CD8-positive, alpha-beta memory T cell (primary cell): ENCODE measurements around the gene AUTS2. TPM values are rescaled to one million over a fixed set of nuclear protein-coding genes. Genes with fewer than 3 reads are reported as not detected.
A peak's percentile ranks its signal among the peaks of the same experiment; 100 is the strongest.

Experiments
- CTCF ChIA-PET: fragments of 350-600 bp; sonication (Branson Sonifier 250); formaldehyde crosslinking; loops from one replicate; lab custom pipeline; 2021; ENCODE audit warnings: antibody characterized with exemption; lab: Charles Lee
- POLR2A ChIA-PET: fragments of 350-600 bp; sonication (Branson Sonifier 250); formaldehyde crosslinking; loops from one replicate; lab custom pipeline; 2021; ENCODE audit warnings: antibody characterized with exemption; lab: Charles Lee
- DNase-seq, 5 donors: peaks; one replicate each; pipeline versions ENCODE4 v3.0.0 to v3.0.0-alpha.2; 2020 to 2022; ENCODE audit warnings: mixed read lengths in 1 of 5
- H3K27ac ChIP-seq: one replicate; pipeline ENCODE4 v1.7.0; 2013; ENCODE audit warnings: low read depth, mild to moderate bottlenecking, low read length, moderate library complexity
- H3K27me3 ChIP-seq: 2 replicates; pipeline ENCODE4 v1.7.0; 2013; ENCODE audit warnings: low read length, mild to moderate bottlenecking; ENCODE audit not compliant: insufficient read depth, poor library complexity, severe bottlenecking
- H3K36me3 ChIP-seq: 2 replicates; pipeline ENCODE4 v1.7.0; 2013; ENCODE audit warnings: mild to moderate bottlenecking, low read length, moderate library complexity; ENCODE audit not compliant: insufficient read depth
- H3K4me1 ChIP-seq: 2 replicates; pipeline ENCODE4 v1.7.0; 2013; ENCODE audit warnings: mild to moderate bottlenecking, low read length, moderate library complexity; ENCODE audit not compliant: insufficient read depth
- H3K4me3 ChIP-seq: 2 replicates; pipeline ENCODE4 v1.7.0; 2013; ENCODE audit warnings: mild to moderate bottlenecking, low read length
- H3K9me3 ChIP-seq: 2 replicates; pipeline ENCODE4 v1.7.0; 2013; ENCODE audit warnings: mild to moderate bottlenecking, low read length
- H3K27ac Mint-ChIP-seq, 8 donors: one replicate each; pipeline ENCODE4 v1.8.0; 2020 to 2021; ENCODE audit warnings: mixed read lengths in 8 of 8, mild to moderate bottlenecking in 6 of 8, inconsistent platforms in 3 of 8, moderate library complexity in 3 of 8
- H3K27me3 Mint-ChIP-seq, 2 donors: one replicate each; pipeline ENCODE4 v1.8.0; 2020 to 2021; ENCODE audit warnings: mixed read lengths in 2 of 2, mild to moderate bottlenecking in 1 of 2, moderate library complexity in 1 of 2
- H3K36me3 Mint-ChIP-seq, 3 donors: one replicate each; pipeline ENCODE4 v1.8.0; 2020 to 2021; ENCODE audit warnings: mixed read lengths in 3 of 3, inconsistent platforms in 1 of 3, mild to moderate bottlenecking in 1 of 3
- H3K4me1 Mint-ChIP-seq, 3 donors: one replicate each; pipeline ENCODE4 v1.8.0; 2020 to 2021; ENCODE audit warnings: mixed read lengths in 3 of 3, inconsistent platforms in 1 of 3, mild to moderate bottlenecking in 1 of 3
- H3K4me3 Mint-ChIP-seq, 7 donors: one replicate each; pipeline ENCODE4 v1.8.0; 2020 to 2021; ENCODE audit warnings: mixed read lengths in 7 of 7, mild to moderate bottlenecking in 6 of 7, moderate library complexity in 4 of 7, inconsistent platforms in 2 of 7
- H3K9me3 Mint-ChIP-seq, 5 donors: one replicate each; pipeline ENCODE4 v1.8.0; 2020 to 2022; ENCODE audit warnings: mixed read lengths in 5 of 5, mild to moderate bottlenecking in 3 of 5, moderate library complexity in 2 of 5, inconsistent platforms in 1 of 5
- polyA plus RNA-seq: library from polyadenylated mRNA; unstranded; fragments of 300-500 nt; fragmentation: Illumina TruSeq; gene quantifications from one replicate; pipeline ENCODE4 v1.2.3, GENCODE V29; 2021
- total RNA-seq, 2 experiments: library from RNA; stranded (reverse); gene quantifications; one replicate each; pipeline ENCODE4 v1.2.3, GENCODE V29; 2021

Gene AUTS2
- total and polyA plus RNA-seq, 3 experiments from 2014 or later: 4.4 to 9.9 (median 5.3) TPM

GRCh38 chr7:70336536-70336935 is 738.3 kb downstream of the AUTS2 start:
- H3K4me3 Mint-ChIP-seq: peak overlapping the region in 5 of 7 donors; percentile 0 to 38 (median 8)
- CTCF ChIA-PET: no interaction called here

GRCh38 chr7:70338015-70338414 is 739.7 kb downstream of the AUTS2 start:
- no peaks in the 10 kb centered on the region for H3K4me1 ChIP-seq
- peaks cover 0 to 1% of the 10 kb centered on the region in 2 donors for H3K27me3 Mint-ChIP-seq
- H3K36me3 Mint-ChIP-seq: peaks cover 0 to 2% (median 2%) of the 10 kb centered on the region in 3 donors
- H3K27me3 ChIP-seq: no peaks in the 10 kb centered on the region
- no peaks in the 10 kb centered on the region for H3K9me3 ChIP-seq
- H3K4me3 ChIP-seq: no peak overlapping the region
- H3K9me3 Mint-ChIP-seq: peaks cover 0 to 1% (median 0%) of the 10 kb centered on the region in 5 donors
- H3K27ac ChIP-seq: no peak overlapping the region
- H3K36me3 ChIP-seq: no peaks in the 10 kb centered on the region
- POLR2A ChIA-PET: no interaction called here
- CTCF ChIA-PET: no interaction called here
- no peak for DNase-seq
- H3K27ac Mint-ChIP-seq: no peak overlapping the region
- H3K4me3 Mint-ChIP-seq: no peak overlapping the region
- peaks cover 28 to 36% (median 32%) of the 10 kb centered on the region in 3 donors for H3K4me1 Mint-ChIP-seq

More at GRCh38 chr7:70336536-70336935, 738.3 kb downstream of the AUTS2 start:
- H3K27me3 Mint-ChIP-seq: peaks cover 0 to 1% of the 10 kb centered on the region in 2 donors
- Histone ChIP-seq H3K9me3 (no peaks in the 10 kb centered on the region), H3K4me1 (no peaks in the 10 kb centered on the region), H3K4me3 (no peak overlapping the region), H3K36me3 (no peaks in the 10 kb centered on the region), H3K27ac (no peak overlapping the region), H3K27me3 (no peaks in the 10 kb centered on the region)
- POLR2A ChIA-PET: no interaction called here
- peaks cover 0 to 3% (median 0%) of the 10 kb centered on the region in 5 donors for H3K9me3 Mint-ChIP-seq
- no peak for DNase-seq
- peak overlapping the region in 1 of 8 donors; percentile 42 for H3K27ac Mint-ChIP-seq
- peaks cover 28 to 36% (median 32%) of the 10 kb centered on the region in 3 donors for H3K4me1 Mint-ChIP-seq
- peaks cover 0 to 6% (median 0%) of the 10 kb centered on the region in 3 donors for H3K36me3 Mint-ChIP-seq

- Histone ChIP-seq H3K27ac (no peak overlapping the region), H3K9me3 (no peaks in the 10 kb centered on the region), H3K36me3 (no peaks in the 10 kb centered on the region), H3K27me3 (no peaks in the 10 kb centered on the region), H3K4me1 (no peaks in the 10 kb centered on the region), H3K4me3 (no peak overlapping the region)
- Mint-ChIP-seq H3K27me3 (peaks cover 0 to under 1% of the 10 kb centered on the region in 2 donors), H3K9me3 (no peaks in the 10 kb centered on the region), H3K36me3 (peaks cover 0 to 2% (median 0%) of the 10 kb centered on the region in 3 donors), H3K4me3 (no peak overlapping the region), H3K27ac (no peak overlapping the region), H3K4me1 (peaks cover 14 to 21% (median 17%) of the 10 kb centered on the region in 3 donors)
- DNase-seq: no peak
- POLR2A ChIA-PET: no interaction called here
- CTCF ChIA-PET: interaction anchor here (0.6 kb wide), 1 partner anchor 41 kb away, joined by 3 read pairs; no protein-coding TSS in a partner anchor
These were observed 742.0 kb downstream of the AUTS2 start for GRCh38 chr7:70340236-70340635.

- no peaks in the 10 kb centered on the region for H3K27me3 Mint-ChIP-seq
- H3K4me1 Mint-ChIP-seq: peaks cover 10 to 14% (median 10%) of the 10 kb centered on the region in 3 donors
- no peaks in the 10 kb centered on the region for H3K36me3 ChIP-seq
- no peak overlapping the region for H3K27ac Mint-ChIP-seq
- no peaks in the 10 kb centered on the region for H3K4me1 ChIP-seq
- no peaks in the 10 kb centered on the region for H3K9me3 Mint-ChIP-seq
- H3K9me3 ChIP-seq: no peaks in the 10 kb centered on the region
- H3K27ac ChIP-seq: no peak overlapping the region
- ChIA-PET CTCF (no interaction called here), POLR2A (no interaction called here)
- no peaks in the 10 kb centered on the region for H3K27me3 ChIP-seq
- H3K4me3 ChIP-seq: no peak overlapping the region
- no peak for DNase-seq
- peaks cover 0 to 2% (median 0%) of the 10 kb centered on the region in 3 donors for H3K36me3 Mint-ChIP-seq
- H3K4me3 Mint-ChIP-seq: no peak overlapping the region
These were observed 743.2 kb downstream of the AUTS2 start for GRCh38 chr7:70341446-70341845.

GRCh38 chr7:70343519-70343918 is 745.2 kb downstream of the AUTS2 start:
- ChIA-PET CTCF (no interaction called here), POLR2A (no interaction called here)
- no peak overlapping the region for H3K4me3 ChIP-seq
- Mint-ChIP-seq H3K36me3 (peaks cover 0 to 2% (median 0%) of the 10 kb centered on the region in 3 donors), H3K9me3 (no peaks in the 10 kb centered on the region), H3K4me3 (no peak overlapping the region), H3K27me3 (no peaks in the 10 kb centered on the region), H3K27ac (no peak overlapping the region), H3K4me1 (peaks cover 6 to 18% (median 13%) of the 10 kb centered on the region in 3 donors)
- no peaks in the 10 kb centered on the region for H3K27me3 ChIP-seq
- no peak overlapping the region for H3K27ac ChIP-seq
- H3K4me1 ChIP-seq: no peaks in the 10 kb centered on the region
- no peak for DNase-seq
- H3K9me3 ChIP-seq: no peaks in the 10 kb centered on the region
- H3K36me3 ChIP-seq: no peaks in the 10 kb centered on the region

GRCh38 chr7:70344726-70345125 is 746.5 kb downstream of the AUTS2 start:
- Mint-ChIP-seq H3K27ac (no peak overlapping the region), H3K4me1 (peaks cover 6 to 18% (median 13%) of the 10 kb centered on the region in 3 donors), H3K4me3 (no peak overlapping the region), H3K36me3 (peaks cover 0 to 2% (median under 1%) of the 10 kb centered on the region in 3 donors), H3K9me3 (no peaks in the 10 kb centered on the region), H3K27me3 (no peaks in the 10 kb centered on the region)
- no peaks in the 10 kb centered on the region for H3K27me3 ChIP-seq
- H3K9me3 ChIP-seq: no peaks in the 10 kb centered on the region
- DNase-seq: no peak
- no peaks in the 10 kb centered on the region for H3K4me1 ChIP-seq
- ChIA-PET POLR2A (no interaction called here), CTCF (interaction anchor here (1.4 kb wide), 1 partner anchor 13 kb away, joined by 3 read pairs; no protein-coding TSS in a partner anchor)
- no peak overlapping the region for H3K27ac ChIP-seq
- H3K36me3 ChIP-seq: no peaks in the 10 kb centered on the region
- H3K4me3 ChIP-seq: no peak overlapping the region

GRCh38 chr7:70346844-70347462 is 748.7 kb downstream of the AUTS2 start:
- Mint-ChIP-seq H3K27me3 (no peaks in the 10 kb centered on the region), H3K4me1 (peaks cover 6 to 18% (median 13%) of the 10 kb centered on the region in 3 donors), H3K27ac (peak overlapping the region in 4 of 8 donors; percentile 17 to 61 (median 27)), H3K9me3 (no peaks in the 10 kb centered on the region), H3K4me3 (peak overlapping the region in 2 of 7 donors; percentile 2 to 6), H3K36me3 (peaks cover 0 to 4% (median 3%) of the 10 kb centered on the region in 3 donors)
- DNase-seq: no peak
- no peaks in the 10 kb centered on the region for H3K27me3 ChIP-seq
- CTCF ChIA-PET: no interaction called here
- H3K36me3 ChIP-seq: no peaks in the 10 kb centered on the region
- POLR2A ChIA-PET: no interaction called here
- no peaks in the 10 kb centered on the region for H3K4me1 ChIP-seq
- no peaks in the 10 kb centered on the region for H3K9me3 ChIP-seq
- no peak overlapping the region for H3K4me3 ChIP-seq
- H3K27ac ChIP-seq: no peak overlapping the region

- Mint-ChIP-seq H3K36me3 (peaks cover 0 to 3% (median 2%) of the 10 kb centered on the region in 3 donors), H3K27ac (no peak overlapping the region)
These were observed 749.4 kb downstream of the AUTS2 start for GRCh38 chr7:70347463-70348254.

More at GRCh38 chr7:70347463-70348254, 749.4 kb downstream of the AUTS2 start:
- Mint-ChIP-seq H3K27me3 (no peaks in the 10 kb centered on the region), H3K4me1 (peaks cover 6 to 18% (median 13%) of the 10 kb centered on the region in 3 donors), H3K9me3 (no peaks in the 10 kb centered on the region), H3K4me3 (no peak overlapping the region)
- no peaks in the 10 kb centered on the region for H3K36me3 ChIP-seq
- H3K27me3 ChIP-seq: no peaks in the 10 kb centered on the region
- POLR2A ChIA-PET: no interaction called here
- H3K4me3 ChIP-seq: no peak overlapping the region
- H3K4me1 ChIP-seq: no peaks in the 10 kb centered on the region
- no peaks in the 10 kb centered on the region for H3K9me3 ChIP-seq
- no peak overlapping the region for H3K27ac ChIP-seq
- CTCF ChIA-PET: no interaction called here
- DNase-seq: no peak
